ENCODE data around the gene DLG4. TPM values are rescaled to one million over a fixed set of nuclear protein-coding genes. Genes with fewer than 3 reads are reported as not detected.

The DLG4 gene
- total and polyA plus RNA-seq, 10 donors: 3.0 to 38.5 (median 23.5) TPM

GRCh38 chr17:7218758-7219157, 878 bp downstream of the DLG4 start:
- WGBS, 5 donors: 75 to 89% (median 77%) methylated on average over 6 of the region's 6 CpGs
- DNase-seq: no peak
- no peaks in the 10 kb centered on the region for H3K27me3 ChIP-seq (replicated peaks in 1 of 7)
- no peaks in the 10 kb centered on the region for H3K9me3 ChIP-seq
- peaks cover 45 to 89% (median 74%) of the 10 kb centered on the region in 6 donors for H3K4me1 ChIP-seq
- no peak for TF ChIP-seq POLR2A (IDR thresholded peaks at IDR 0.05)
- TF ChIP-seq CTCF (IDR thresholded peaks at IDR 0.05 in 8 of 11, conservative IDR thresholded peaks at IDR 0.05 in 3 of 11): no peak
- TF ChIP-seq POLR2AphosphoS5 (IDR thresholded peaks at IDR 0.05): no peak
- intact Hi-C loops (cut with DNase I; ENCODE audit: low total_unique reads): no loop called here
- H3K27ac ChIP-seq: peak overlapping the region in 6 of 8 donors; percentile 91 to 99 (median 96)
- H3K36me3 ChIP-seq: peaks cover 0 to 30% (median 19%) of the 10 kb centered on the region in 6 donors
- peak overlapping the region in 1 of 8 donors; percentile 92 for H3K4me3 ChIP-seq

- peak in 1 of 3 donors; percentile 11 for TF ChIP-seq POLR2AphosphoS5 (IDR thresholded peaks at IDR 0.05)
- TF ChIP-seq POLR2A (IDR thresholded peaks at IDR 0.05): no peak
- no peak for TF ChIP-seq CTCF (IDR thresholded peaks at IDR 0.05 in 8 of 11, conservative IDR thresholded peaks at IDR 0.05 in 3 of 11)
- peak overlapping the region in 4 of 8 donors; percentile 40 to 87 (median 50) for H3K4me3 ChIP-seq
- peak overlapping the region; percentile 19 to 99 (median 80) for H3K27ac ChIP-seq
- H3K27me3 ChIP-seq (replicated peaks in 1 of 7): no peaks in the 10 kb centered on the region
- no peak for DNase-seq
- H3K9me3 ChIP-seq: no peaks in the 10 kb centered on the region
- intact Hi-C loops (cut with DNase I; ENCODE audit: low total_unique reads): no loop called here
- peaks cover 45 to 95% (median 79%) of the 10 kb centered on the region in 6 donors for H3K4me1 ChIP-seq
- H3K36me3 ChIP-seq: peaks cover 0 to 24% (median 13%) of the 10 kb centered on the region in 6 donors
- WGBS, 5 donors: 53 to 73% (median 60%) methylated on average over 6 of the region's 6 CpGs
Measured at GRCh38 chr17:7218166-7218565, 1.5 kb downstream of the DLG4 start.

- intact Hi-C loops (cut with DNase I; ENCODE audit: low total_unique reads): no loop called here
- no peak for DNase-seq
- H3K4me3 ChIP-seq: peak overlapping the region in 7 of 8 donors; percentile 20 to 87 (median 40)
Measured at GRCh38 chr17:7217113-7217987, 2.3 kb downstream of the DLG4 start.

More at GRCh38 chr17:7217113-7217987, 2.3 kb downstream of the DLG4 start:
- Histone ChIP-seq H3K9me3 (no peaks in the 10 kb centered on the region), H3K27me3 (replicated peaks in 1 of 7) (no peaks in the 10 kb centered on the region), H3K27ac (peak overlapping the region; percentile 19 to 99 (median 72)), H3K4me1 (peaks cover 45 to 89% (median 81%) of the 10 kb centered on the region in 6 donors), H3K36me3 (peaks cover 0 to 16% (median 4%) of the 10 kb centered on the region in 6 donors)
- WGBS, 5 donors: 2 to 4% (median 3%) methylated on average over 25 to 32 of the region's 32 CpGs
- TF ChIP-seq POLR2AphosphoS5 (IDR thresholded peaks at IDR 0.05) (no peak), CTCF (IDR thresholded peaks at IDR 0.05 in 8 of 11, conservative IDR thresholded peaks at IDR 0.05 in 3 of 11) (no peak), POLR2A (IDR thresholded peaks at IDR 0.05) (no peak)
